Liver (tissue), 2 donors: ENCODE results near the gene KRT4.

Source experiments
- EGR1 ChIP-seq, 2 donors: IDR thresholded peaks; 2 replicates each; pipeline ENCODE4 v1.6.1; 2016 to 2018; ENCODE audit warnings: antibody characterized with exemption in 2 of 2, low read depth in 2 of 2
- YY1 ChIP-seq: IDR thresholded peaks from 2 replicates; pipeline ENCODE4 v1.6.1; 2016; ENCODE audit warnings: antibody characterized with exemption, mild to moderate bottlenecking
- donor health status: healthy.

DNA sequence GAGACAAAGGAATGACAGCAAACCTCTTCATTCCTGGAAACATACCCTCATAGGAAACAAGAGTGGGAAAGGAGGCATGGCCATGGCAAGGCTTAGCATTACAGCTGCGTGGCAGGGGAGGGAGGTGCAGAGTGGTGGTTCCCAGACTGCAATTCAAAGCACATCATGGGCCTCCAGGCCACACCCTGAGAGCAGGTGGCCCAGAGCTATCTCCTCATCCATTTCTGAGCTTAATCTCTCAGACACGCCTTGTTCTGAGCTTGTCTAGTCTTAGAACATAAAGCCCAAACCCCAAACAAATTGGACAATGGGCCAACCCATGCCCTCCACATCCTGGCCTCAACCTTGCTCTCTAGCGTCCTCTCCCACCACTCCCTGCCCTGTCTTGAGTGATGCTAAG is 12.1 kb downstream of the KRT4 start:
- no peak for TF ChIP-seq EGR1 (IDR thresholded peaks at IDR 0.05; ENCODE audit: low read depth in 2 of 2)
- TF ChIP-seq YY1, result no peak
